HepG2 (cell line): ENCODE measurements around the gene PTK7. TPM values are rescaled to one million over a fixed set of nuclear protein-coding genes. Genes with fewer than 3 reads are reported as not detected.
A peak's percentile ranks its signal among the peaks of the same experiment; 100 is the strongest.

Source experiments
- ARID5B ChIP-seq: IDR thresholded peaks from 2 replicates; pipeline ENCODE4 v1.4.0; 2020; ENCODE audit warnings: mild to moderate bottlenecking, missing genetic modification reagents
- CREB1 ChIP-seq, 2 experiments: fragments of 450-650 bp in 1 of 2; IDR thresholded peaks; 2 replicates each; pipeline ENCODE4 v1.6.1; 2016 to 2017; ENCODE audit warnings: control low read depth in 1 of 2, mild to moderate bottlenecking in 1 of 2, missing compliant biosample characterization in 1 of 2, missing genetic modification characterization in 1 of 2
- DNMT3B ChIP-seq: conservative IDR thresholded peaks from 2 replicates; pipeline ENCODE4 v1.6.1; 2016; ENCODE audit warnings: missing biosample characterization, control low read depth
- FOXK1 ChIP-seq: sonication (generic); formaldehyde crosslinking; IDR thresholded peaks from 2 replicates; pipeline ENCODE4 v1.4.0; 2020; ENCODE audit warnings: low read depth, missing genetic modification reagents, borderline replicate concordance
- HBP1 ChIP-seq: IDR thresholded peaks from 2 replicates; pipeline ENCODE4 v1.6.1; 2016; ENCODE audit warnings: low read depth, control low read depth
- KAT8 ChIP-seq: IDR thresholded peaks from 2 replicates; pipeline ENCODE4 v1.6.1; 2016; ENCODE audit warnings: missing genetic modification reagents, missing compliant biosample characterization
- NCOR1 ChIP-seq: fragments of 200-600 bp; sonication (generic); IDR thresholded peaks from 2 replicates; pipeline ENCODE4 v1.7.0; 2017; ENCODE audit warnings: antibody characterized with exemption, low read length, borderline replicate concordance
- PBX2 ChIP-seq: IDR thresholded peaks from 2 replicates; pipeline ENCODE4 v1.6.1; 2016; ENCODE audit warnings: control low read depth
- REPIN1 ChIP-seq: sonication (generic); formaldehyde crosslinking; IDR thresholded peaks from 2 replicates; pipeline ENCODE4 v1.8.0; 2022; ENCODE audit warnings: missing genetic modification reagents, low read depth, mild to moderate bottlenecking, borderline replicate concordance
- SIX1 ChIP-seq: sonication (generic); formaldehyde crosslinking; IDR thresholded peaks from 2 replicates; pipeline ENCODE4 v1.4.0; 2020; ENCODE audit warnings: missing genetic modification reagents, borderline replicate concordance
- SOX13 ChIP-seq, 3 experiments: fragments of 450-650 bp in 1 of 3; sonication (generic) in 1 of 3; formaldehyde crosslinking in 1 of 3; IDR thresholded peaks in 2 of 3; conservative IDR thresholded peaks in 1 of 3; 2 replicates each; pipeline versions ENCODE4 v1.5.0 to v1.6.1; 2016 to 2020; ENCODE audit warnings: antibody characterized with exemption in 1 of 3, mild to moderate bottlenecking in 1 of 3, missing compliant biosample characterization in 1 of 3, missing genetic modification reagents in 1 of 3, moderate library complexity in 1 of 3
- SRF ChIP-seq: IDR thresholded peaks from 2 replicates; pipeline ENCODE4 v1.6.1; 2011; ENCODE audit warnings: mild to moderate bottlenecking, low read depth, low read length, moderate library complexity
- TIGD3 ChIP-seq: sonication (generic); formaldehyde crosslinking; IDR thresholded peaks from 2 replicates; pipeline ENCODE4 v1.5.1; 2020; ENCODE audit warnings: mild to moderate bottlenecking, missing genetic modification reagents, borderline replicate concordance
- ZBTB4 ChIP-seq: sonication (generic); formaldehyde crosslinking; IDR thresholded peaks from 2 replicates; pipeline ENCODE4 v1.4.0; 2020; ENCODE audit warnings: missing genetic modification reagents, mild to moderate bottlenecking, borderline replicate concordance
- ZNF3 ChIP-seq: IDR thresholded peaks from 2 replicates; pipeline ENCODE4 v1.7.0; 2017; ENCODE audit warnings: inconsistent platforms
- ZNF713 ChIP-seq: sonication (generic); formaldehyde crosslinking; IDR thresholded peaks from 2 replicates; pipeline ENCODE4 v1.4.0; 2020; ENCODE audit warnings: mild to moderate bottlenecking, missing genetic modification reagents
- ZNF720 ChIP-seq: sonication (generic); formaldehyde crosslinking; IDR thresholded peaks from 2 replicates; pipeline ENCODE4 v1.4.0; 2020; ENCODE audit warnings: missing genetic modification reagents
- polyA plus RNA-seq, 8 experiments: library from polyadenylated mRNA; depleted of rRNA in 3 of 8; stranded (reverse) in 7 of 8; unstranded in 1 of 8; fragments of >200 nt; fragmentation: Illumina TruSeq in 4 of 8; extraction: Trizol in 4 of 8; gene quantifications; 2 replicates each; pipeline versions ENCODE4 v1.2.1 to v1.2.3, GENCODE V29; 2011 to 2016; ENCODE audit warnings: low read depth in 4 of 8, missing spikeins in 1 of 8, mixed read lengths in 1 of 8; ENCODE audit not compliant: insufficient read depth in 1 of 8
- total RNA-seq, 5 experiments: library from RNA; depleted of rRNA; stranded (reverse); fragments of >200 nt; fragmentation: Illumina TruSeq; extraction: Trizol; gene quantifications; 2 replicates each; pipeline ENCODE4 v1.2.3, GENCODE V29; 2016; ENCODE audit warnings: low read depth in 1 of 5

The PTK7 gene
- total and polyA plus RNA-seq, 2 of the 13 experiments (the other 11 are each of a cell fraction or from before 2014, with no cell fraction given), result 98.5 to 99.8 TPM

- TF ChIP-seq SIX1 (CRISPR knock-in tag) (peak; percentile 68; the same call in 1 of the 2 replicates), TIGD3 (no peak), DNMT3B (no peak), ARID5B (CRISPR knock-in tag) (no peak), ZNF720 (CRISPR knock-in tag) (no peak), KAT8 (CRISPR knock-in tag) (no peak), FOXK1 (CRISPR knock-in tag) (no peak), ZBTB4 (CRISPR knock-in tag) (no peak), ZNF713 (CRISPR knock-in tag) (no peak), ZNF3 (CRISPR knock-in tag) (no peak), REPIN1 (CRISPR knock-in tag) (peak; percentile 10; the same call in 1 of the 2 replicates), CREB1 (IDR thresholded peaks at IDR 0.05) (no peak), CREB1 (CRISPR knock-in tag; IDR thresholded peaks at IDR 0.05) (0 out of 2 replicates have a peak, but pooled peaks have one; percentile 0), SRF (no peak), SOX13 (IDR thresholded peaks at IDR 0.05) (no peak), SOX13 (CRISPR knock-in tag; conservative IDR thresholded peaks at IDR 0.05 in 1 of 2, IDR thresholded peaks at IDR 0.05 in 1 of 2) (no peak), HBP1 (0 out of 2 replicates have a peak, but pooled peaks have one; percentile 8), NCOR1 (0 out of 2 replicates have a peak, but pooled peaks have one; percentile 8), PBX2 (CRISPR knock-in tag) (no peak)
These were observed 14.4 kb downstream of the PTK7 start (continued) for GRCh38 chr6:43090559-43090956.
